ENCODE data around the gene FAM120B. TPM values are rescaled to one million over a fixed set of nuclear protein-coding genes. Genes with fewer than 3 reads are reported as not detected.

The FAM120B gene
- total RNA-seq, 3 donors from 2014 or later, result 28.8 to 35.0 (median 33.8) TPM

- no peak overlapping the region for H3K4me3 ChIP-seq
- no peak for DNase-seq (ENCODE audit: low spot score in 2 of 2)
- H3K27ac ChIP-seq, result no peak overlapping the region
- intact Hi-C loops (cut with DNase I; ENCODE audit: low total_unique reads), result no loop called here
- no peaks in the 10 kb centered on the region for H3K27me3 ChIP-seq
- no peaks in the 10 kb centered on the region for H3K9me3 ChIP-seq
- H3K36me3 ChIP-seq, result no peaks in the 10 kb centered on the region
- TF ChIP-seq POLR2AphosphoS5 (IDR thresholded peaks at IDR 0.05) (no peak), POLR2A (IDR thresholded peaks at IDR 0.05) (no peak)
- H3K4me1 ChIP-seq, result no peaks in the 10 kb centered on the region
Measured at GRCh38 chr6:170416959-170417606, 110.5 kb downstream of the FAM120B start.

- Histone ChIP-seq H3K27me3 (peaks cover 0 to 1% of the 10 kb centered on the region in 2 donors), H3K27ac (no peak overlapping the region), H3K4me3 (no peak overlapping the region), H3K4me1 (no peaks in the 10 kb centered on the region), H3K9me3 (no peaks in the 10 kb centered on the region), H3K36me3 (no peaks in the 10 kb centered on the region)
- DNase-seq (ENCODE audit: low spot score in 2 of 2), result no peak
- intact Hi-C loops (cut with DNase I; ENCODE audit: low total_unique reads), result no loop called here
- TF ChIP-seq CTCF (IDR thresholded peaks at IDR 0.05) (no peak), POLR2AphosphoS5 (IDR thresholded peaks at IDR 0.05) (no peak), POLR2A (IDR thresholded peaks at IDR 0.05) (no peak)
Measured at GRCh38 chr6:170417881-170418280, 111.3 kb downstream of the FAM120B start.

- no peak for DNase-seq (ENCODE audit: low spot score in 2 of 2)
- intact Hi-C loops (cut with DNase I; ENCODE audit: low total_unique reads), result no loop called here
- Histone ChIP-seq H3K4me3 (no peak overlapping the region), H3K27me3 (peaks cover 0 to 9% of the 10 kb centered on the region in 2 donors), H3K36me3 (no peaks in the 10 kb centered on the region), H3K4me1 (no peaks in the 10 kb centered on the region), H3K27ac (no peak overlapping the region), H3K9me3 (no peaks in the 10 kb centered on the region)
- TF ChIP-seq POLR2A (IDR thresholded peaks at IDR 0.05) (no peak), CTCF (IDR thresholded peaks at IDR 0.05) (no peak), POLR2AphosphoS5 (IDR thresholded peaks at IDR 0.05) (no peak)
Measured at GRCh38 chr6:170420283-170420682, 113.7 kb downstream of the FAM120B start.

GRCh38 chr6:170420791-170421776 is 114.5 kb downstream of the FAM120B start:
- intact Hi-C loops (cut with DNase I; ENCODE audit: low total_unique reads), result no loop called here
- no peak for DNase-seq (ENCODE audit: low spot score in 2 of 2)
- peaks cover 0 to 9% of the 10 kb centered on the region in 2 donors for H3K27me3 ChIP-seq

GRCh38 chr6:170421921-170422320 is 115.4 kb downstream of the FAM120B start:
- DNase-seq (ENCODE audit: low spot score in 2 of 2), result no peak
- H3K9me3 ChIP-seq, result no peaks in the 10 kb centered on the region
- intact Hi-C loops (cut with DNase I; ENCODE audit: low total_unique reads), result no loop called here
- H3K4me3 ChIP-seq, result no peak overlapping the region
- no peaks in the 10 kb centered on the region for H3K36me3 ChIP-seq
- H3K27ac ChIP-seq, result no peak overlapping the region
- no peaks in the 10 kb centered on the region for H3K4me1 ChIP-seq
- peaks cover 0 to 9% of the 10 kb centered on the region in 2 donors for H3K27me3 ChIP-seq
- no peak for TF ChIP-seq POLR2AphosphoS5 (IDR thresholded peaks at IDR 0.05)

More at GRCh38 chr6:170420791-170421776, 114.5 kb downstream of the FAM120B start:
- Histone ChIP-seq H3K4me3 (no peak overlapping the region), H3K4me1 (no peaks in the 10 kb centered on the region), H3K27ac (no peak overlapping the region), H3K36me3 (no peaks in the 10 kb centered on the region), H3K9me3 (no peaks in the 10 kb centered on the region)
- TF ChIP-seq CTCF (IDR thresholded peaks at IDR 0.05), result no peak
- TF ChIP-seq POLR2AphosphoS5 (IDR thresholded peaks at IDR 0.05), result no peak
- no peak for TF ChIP-seq POLR2A (IDR thresholded peaks at IDR 0.05)

- peaks cover 0 to 9% of the 10 kb centered on the region in 2 donors for H3K27me3 ChIP-seq
- no peaks in the 10 kb centered on the region for H3K9me3 ChIP-seq
- TF ChIP-seq CTCF (IDR thresholded peaks at IDR 0.05) (no peak), POLR2A (IDR thresholded peaks at IDR 0.05) (no peak), POLR2AphosphoS5 (IDR thresholded peaks at IDR 0.05) (no peak)
- intact Hi-C loops (cut with DNase I; ENCODE audit: low total_unique reads), result no loop called here
- H3K36me3 ChIP-seq, result no peaks in the 10 kb centered on the region
- no peak overlapping the region for H3K4me3 ChIP-seq
- no peak for DNase-seq (ENCODE audit: low spot score in 2 of 2)
- H3K27ac ChIP-seq, result no peak overlapping the region
- H3K4me1 ChIP-seq, result no peaks in the 10 kb centered on the region
Measured at GRCh38 chr6:170423030-170423429, 116.5 kb downstream of the FAM120B start.

All from breast epithelium (tissue), 4 donors.